ENCODE results near the gene GBX1. TPM values are rescaled to one million over a fixed set of nuclear protein-coding genes. Genes with fewer than 3 reads are reported as not detected.

The GBX1 gene
- total RNA-seq, 3 donors from 2014 or later (not counting 1 experiment from before 2014, with no cell fraction given): not detected

GRCh38 chr7:151133266-151133985 lies 34.1 kb downstream of the GBX1 start:
- H3K36me3 Mint-ChIP-seq: no peaks in the 10 kb centered on the region
- TF ChIP-seq CTCF (IDR thresholded peaks at IDR 0.05): no peak
- H3K36me3 ChIP-seq (ENCODE audit: control insufficient read depth, insufficient read depth, low read length): peaks cover 9% of the 10 kb centered on the region

GRCh38 chr7:151132461-151133205 lies 34.9 kb downstream of the GBX1 start:
- WGBS (ENCODE audit: insufficient coverage): 96% methylated on average over 21 of the region's 21 CpGs
- H3K36me3 ChIP-seq (ENCODE audit: control insufficient read depth, insufficient read depth, low read length): peaks cover 9% of the 10 kb centered on the region
- H3K4me1 Mint-ChIP-seq: no peaks in the 10 kb centered on the region
- intact Hi-C loops (cut with micrococcal nuclease): no loop called here
- no peak for DNase-seq
- no peaks in the 10 kb centered on the region for H3K9me3 ChIP-seq (ENCODE audit: control insufficient read depth, insufficient read depth, low read length)
- no peaks in the 10 kb centered on the region for H3K9me3 Mint-ChIP-seq
- H3K27me3 ChIP-seq (ENCODE audit: control insufficient read depth, insufficient read depth, low read length): no peaks in the 10 kb centered on the region
- H3K4me3 Mint-ChIP-seq: no peak overlapping the region
- H3K36me3 Mint-ChIP-seq: no peaks in the 10 kb centered on the region
- H3K27ac Mint-ChIP-seq: no peak overlapping the region
- no peaks in the 10 kb centered on the region for H3K4me1 ChIP-seq (ENCODE audit: control insufficient read depth, insufficient read depth, low read length)
- H3K4me3 ChIP-seq (ENCODE audit: low read length): no peak overlapping the region
- no peaks in the 10 kb centered on the region for H3K27me3 Mint-ChIP-seq (ENCODE audit: low read depth in 2 of 2)
- TF ChIP-seq CTCF (IDR thresholded peaks at IDR 0.05): no peak
- ATAC-seq: no peak
- H3K27ac ChIP-seq (ENCODE audit: low read length): no peak overlapping the region

More at GRCh38 chr7:151133266-151133985, 34.1 kb downstream of the GBX1 start:
- Mint-ChIP-seq H3K9me3 (no peaks in the 10 kb centered on the region), H3K27me3 (ENCODE audit: low read depth in 2 of 2) (no peaks in the 10 kb centered on the region), H3K4me1 (no peaks in the 10 kb centered on the region), H3K27ac (no peak overlapping the region), H3K4me3 (no peak overlapping the region)
- Histone ChIP-seq H3K4me1 (ENCODE audit: control insufficient read depth, insufficient read depth, low read length) (no peaks in the 10 kb centered on the region), H3K9me3 (ENCODE audit: control insufficient read depth, insufficient read depth, low read length) (no peaks in the 10 kb centered on the region), H3K27ac (ENCODE audit: low read length) (no peak overlapping the region), H3K4me3 (ENCODE audit: low read length) (no peak overlapping the region), H3K27me3 (ENCODE audit: control insufficient read depth, insufficient read depth, low read length) (no peaks in the 10 kb centered on the region)
- ATAC-seq (no peak), DNase-seq (no peak)
- WGBS (ENCODE audit: insufficient coverage): 95% methylated on average over 14 of the region's 16 CpGs
- intact Hi-C loops (cut with micrococcal nuclease): no loop called here

- H3K4me3 ChIP-seq (ENCODE audit: low read length): no peak overlapping the region
- WGBS (ENCODE audit: insufficient coverage): 94% methylated on average over 19 of the region's 19 CpGs
- DNase-seq (no peak), ATAC-seq (no peak)
- no peaks in the 10 kb centered on the region for H3K9me3 ChIP-seq (ENCODE audit: control insufficient read depth, insufficient read depth, low read length)
- Mint-ChIP-seq H3K4me3 (no peak overlapping the region), H3K9me3 (no peaks in the 10 kb centered on the region), H3K4me1 (no peaks in the 10 kb centered on the region), H3K27ac (no peak overlapping the region), H3K36me3 (no peaks in the 10 kb centered on the region), H3K27me3 (ENCODE audit: low read depth in 2 of 2) (no peaks in the 10 kb centered on the region)
- H3K27me3 ChIP-seq (ENCODE audit: control insufficient read depth, insufficient read depth, low read length): no peaks in the 10 kb centered on the region
- intact Hi-C loops (cut with micrococcal nuclease): no loop called here
- TF ChIP-seq CTCF (IDR thresholded peaks at IDR 0.05): no peak
- peaks cover 9% of the 10 kb centered on the region for H3K36me3 ChIP-seq (ENCODE audit: control insufficient read depth, insufficient read depth, low read length)
- no peaks in the 10 kb centered on the region for H3K4me1 ChIP-seq (ENCODE audit: control insufficient read depth, insufficient read depth, low read length)
- H3K27ac ChIP-seq (ENCODE audit: low read length): no peak overlapping the region
These were observed 35.8 kb downstream of the GBX1 start for GRCh38 chr7:151131592-151132293.
